GM18517 (cell line): ENCODE results near the gene GCLC.
"Not testable (repeated sequence)": the region's sequence is repeated elsewhere in the genome, so short reads cannot be mapped to it uniquely, and the experiment has no call there.

Experiments used
- ATAC-seq: cut with Tn5 transposase; IDR thresholded peaks from one replicate; pipeline ENCODE4 v1.9.1; 2021; ENCODE audit warnings: mild to moderate bottlenecking, moderate library complexity; ENCODE audit not compliant: unreplicated experiment

Gene GCLC

GRCh38 chr6:53564401-53565065, 19.6 kb upstream of the GCLC start:
- no peak for ATAC-seq

- ATAC-seq, result no peak
Measured at GRCh38 chr6:53556986-53557715, 12.2 kb upstream of the GCLC start.

- ATAC-seq, result not testable (repeated sequence)
Measured at GRCh38 chr6:53553600-53553999, 8.7 kb upstream of the GCLC start.

- ATAC-seq, result not testable (repeated sequence)
Measured at GRCh38 chr6:53551681-53552080, 6.8 kb upstream of the GCLC start.

- ATAC-seq, result peak; percentile 61
Measured at GRCh38 chr6:53547811-53548496, 3.1 kb upstream of the GCLC start.

- ATAC-seq, result peak; percentile 20
Measured at GRCh38 chr6:53547166-53547810, 2.4 kb upstream of the GCLC start.

GRCh38 chr6:53546281-53546680, 1.4 kb upstream of the GCLC start:
- ATAC-seq, result no peak

- ATAC-seq, result no peak
Measured at GRCh38 chr6:53544217-53544469, 758 bp downstream of the GCLC start.

GRCh38 chr6:53543359-53544216, 1.3 kb downstream of the GCLC start:
- no peak for ATAC-seq

- no peak for ATAC-seq
Measured at GRCh38 chr6:53541900-53542299, 3.0 kb downstream of the GCLC start.

- ATAC-seq, result no peak
Measured at GRCh38 chr6:53540129-53540692, 4.7 kb downstream of the GCLC start.

GRCh38 chr6:53539561-53539960, 5.3 kb downstream of the GCLC start:
- no peak for ATAC-seq

GRCh38 chr6:53536561-53536960, 8.3 kb downstream of the GCLC start:
- ATAC-seq, result no peak

GRCh38 chr6:53532942-53533341, 12.0 kb downstream of the GCLC start:
- ATAC-seq, result no peak

- no peak for ATAC-seq
Measured at GRCh38 chr6:53532061-53532797, 12.7 kb downstream of the GCLC start.

- no peak for ATAC-seq
Measured at GRCh38 chr6:53530780-53531386, 14.0 kb downstream of the GCLC start.

GRCh38 chr6:53530346-53530745, 14.6 kb downstream of the GCLC start:
- ATAC-seq, result no peak

GRCh38 chr6:53529324-53530036, 15.4 kb downstream of the GCLC start:
- ATAC-seq, result no peak

- no peak for ATAC-seq
Measured at GRCh38 chr6:53528107-53528506, 16.8 kb downstream of the GCLC start.
